CD4-positive, alpha-beta T cell (primary cell): ENCODE data around the gene TDRD9. TPM values are rescaled to one million over a fixed set of nuclear protein-coding genes. Genes with fewer than 3 reads are reported as not detected.

Experiments
- ATAC-seq: fragments of 200-7000 bp; cut with Tn5 transposase; one replicate; pipeline ENCODE4 v1.10.0; 2022; ENCODE audit warnings: mild to moderate bottlenecking; ENCODE audit not compliant: poor library complexity
- CTCF ChIA-PET: fragments of 350-600 bp; sonication (Branson Sonifier 250); formaldehyde crosslinking; loops from one replicate; lab custom pipeline; 2021; ENCODE audit warnings: antibody characterized with exemption, inconsistent platforms; lab: Charles Lee
- POLR2A ChIA-PET: fragments of 350-600 bp; sonication (Branson Sonifier 250); formaldehyde crosslinking; loops from one replicate; lab custom pipeline; 2021; ENCODE audit warnings: antibody characterized with exemption, inconsistent platforms; lab: Charles Lee
- DNase-seq, 14 experiments: peaks; one replicate each; pipeline ENCODE4 v3.0.0-alpha.2; 2013 to 2020; ENCODE audit warnings: mixed read lengths in 2 of 14
- H3K27ac ChIP-seq, 2 donors: one replicate each; pipeline versions ENCODE4 v1.5.1 to v1.7.0; 2013; ENCODE audit warnings: low read length in 2 of 2, low read depth in 1 of 2, mild to moderate bottlenecking in 1 of 2
- H3K27me3 ChIP-seq, 2 experiments: 1 replicate in 1 of 2; 2 replicates in 1 of 2; pipeline versions ENCODE4 v1.6.1 to v1.7.0; 2013; ENCODE audit warnings: low read length in 2 of 2, control low read depth in 1 of 2, mild to moderate bottlenecking in 1 of 2, moderate library complexity in 1 of 2; ENCODE audit not compliant: insufficient read depth in 2 of 2, control insufficient read depth in 1 of 2
- H3K36me3 ChIP-seq: one replicate; pipeline ENCODE4 v1.6.1; 2013; ENCODE audit warnings: low read length, control low read depth; ENCODE audit not compliant: insufficient read depth
- H3K4me1 ChIP-seq: one replicate; pipeline ENCODE4 v1.6.1; 2013; ENCODE audit warnings: low read length, control low read depth; ENCODE audit not compliant: insufficient read depth
- H3K4me3 ChIP-seq: one replicate; pipeline ENCODE4 v1.5.1; 2013; ENCODE audit warnings: mild to moderate bottlenecking, low read length, moderate library complexity
- H3K9me3 ChIP-seq, 2 experiments: 1 replicate in 1 of 2; 2 replicates in 1 of 2; pipeline versions ENCODE4 v1.6.1 to v1.7.0; 2013; ENCODE audit warnings: low read length in 2 of 2, mild to moderate bottlenecking in 2 of 2, control low read depth in 1 of 2, moderate library complexity in 1 of 2; ENCODE audit not compliant: control insufficient read depth in 1 of 2, insufficient read depth in 1 of 2
- H3K27ac Mint-ChIP-seq: one replicate; pipeline ENCODE4 v1.8.0; 2020; ENCODE audit warnings: mixed read lengths
- H3K27me3 Mint-ChIP-seq: one replicate; pipeline ENCODE4 v1.8.0; 2021; ENCODE audit warnings: mixed read lengths
- H3K36me3 Mint-ChIP-seq: one replicate; pipeline ENCODE4 v1.8.0; 2021; ENCODE audit warnings: low read depth, mixed read lengths
- H3K4me1 Mint-ChIP-seq: one replicate; pipeline ENCODE4 v1.8.0; 2021; ENCODE audit warnings: low read depth, mixed read lengths
- H3K4me3 Mint-ChIP-seq: one replicate; pipeline ENCODE4 v1.8.0; 2020; ENCODE audit warnings: mild to moderate bottlenecking, mixed read lengths
- H3K9me3 Mint-ChIP-seq: one replicate; pipeline ENCODE4 v1.8.0; 2020; ENCODE audit warnings: mixed read lengths
- CTCF ChIP-seq: fragments of 200-600 bp; IDR thresholded peaks from one replicate; pipeline ENCODE4 v1.8.0; 2022; ENCODE audit warnings: antibody characterized with exemption, mild to moderate bottlenecking
- intact Hi-C, 2 experiments: fragments of 100-400 bp; cut with DNase I in 1 of 2; cut with micrococcal nuclease in 1 of 2; formaldehyde crosslinking; loops; one replicate each; pipeline versions ENCODE4 v1.15.1 to v1.9.0; 2023 to 2025; cut with DNase I, micrococcal nuclease
- total RNA-seq, 174 experiments: library from RNA in 2 of 174; stranded (reverse) in 2 of 174; gene quantifications; one replicate each; pipeline ENCODE4 v1.2.3 and lab custom pipeline; 2021 to 2026

Gene TDRD9
- total RNA-seq, 2 experiments from 2014 or later, result 0.17 to 0.27 TPM

- intact Hi-C loops, result no loop called here
- Mint-ChIP-seq H3K4me3 (no peak overlapping the region), H3K36me3 (no peaks in the 10 kb centered on the region), H3K9me3 (no peaks in the 10 kb centered on the region), H3K27ac (no peak overlapping the region), H3K4me1 (no peaks in the 10 kb centered on the region), H3K27me3 (peaks cover 48% of the 10 kb centered on the region)
- Histone ChIP-seq H3K36me3 (no peaks in the 10 kb centered on the region), H3K27ac (no peak overlapping the region), H3K27me3 (peaks cover 8 to 12% of the 10 kb centered on the region in 2 experiments), H3K4me3 (no peak overlapping the region), H3K9me3 (no peaks in the 10 kb centered on the region), H3K4me1 (no peaks in the 10 kb centered on the region)
- no peak for TF ChIP-seq CTCF
- POLR2A ChIA-PET, result no interaction called here
- ATAC-seq (no peak), DNase-seq (no peak)
- CTCF ChIA-PET, result interaction anchor here (1.6 kb wide), 1 partner anchor 19 kb away, joined by 5 read pairs; no protein-coding TSS in a partner anchor
These were observed 13.2 kb downstream of the TDRD9 start for GRCh38 chr14:103941462-103941861.

- ATAC-seq (no peak), DNase-seq (no peak)
- Mint-ChIP-seq H3K9me3 (no peaks in the 10 kb centered on the region), H3K4me3 (no peak within 1 kb of the TSS), H3K36me3 (no peaks in the 10 kb centered on the region), H3K27ac (no peak within 1 kb of the TSS), H3K4me1 (no peaks in the 10 kb centered on the region), H3K27me3 (peaks cover 55% of the 10 kb centered on the region)
- H3K27ac ChIP-seq, result no peak within 1 kb of the TSS
- POLR2A ChIA-PET, result no interaction called here
- peaks cover 0 to 4% of the 10 kb centered on the region in 2 experiments for H3K9me3 ChIP-seq
- H3K27me3 ChIP-seq, result peaks cover 8 to 19% of the 10 kb centered on the region in 2 experiments
- H3K4me1 ChIP-seq, result no peaks in the 10 kb centered on the region
- H3K4me3 ChIP-seq, result no peak within 1 kb of the TSS
- no peaks in the 10 kb centered on the region for H3K36me3 ChIP-seq
- no peak for TF ChIP-seq CTCF
- CTCF ChIA-PET, result interaction anchor here (1.2 to 1.6 kb wide), 2 partner anchors 9 to 18 kb away, joined by 3 to 5 read pairs; no protein-coding TSS in a partner anchor
- intact Hi-C loops, result no loop called here
These were observed 13.9 kb downstream of the TDRD9 start, which contains the start of gene RD3L for GRCh38 chr14:103941973-103942736. Gene RD3L (minus strand): TSS chr14:103942529. CDS start chr14:103941695, 834 bp downstream.

- Histone ChIP-seq H3K27ac (no peak overlapping the region), H3K36me3 (no peaks in the 10 kb centered on the region), H3K4me3 (no peak overlapping the region), H3K4me1 (no peaks in the 10 kb centered on the region), H3K9me3 (peaks cover 0 to 4% of the 10 kb centered on the region in 2 experiments), H3K27me3 (peaks cover 12 to 24% of the 10 kb centered on the region in 2 experiments)
- Mint-ChIP-seq H3K36me3 (no peaks in the 10 kb centered on the region), H3K4me1 (no peaks in the 10 kb centered on the region), H3K27me3 (peaks cover 56% of the 10 kb centered on the region), H3K4me3 (no peak overlapping the region), H3K9me3 (no peaks in the 10 kb centered on the region), H3K27ac (no peak overlapping the region)
- TF ChIP-seq CTCF, result no peak
- intact Hi-C loops, result no loop called here
- ATAC-seq, result no peak
- CTCF ChIA-PET, result no interaction called here
- DNase-seq, result no peak
- POLR2A ChIA-PET, result no interaction called here
These were observed 15.4 kb downstream of the TDRD9 start for GRCh38 chr14:103943673-103944072.
